HG02571 (cell line): ENCODE measurements around the gene GCLC.
"Not testable (repeated sequence)": the region's sequence is repeated elsewhere in the genome, so short reads cannot be mapped to it uniquely, and the experiment has no call there.

Source experiments
- ATAC-seq: cut with Tn5 transposase; IDR thresholded peaks from one replicate; pipeline ENCODE4 v1.9.1; 2021; ENCODE audit warnings: mild to moderate bottlenecking, moderate library complexity; ENCODE audit not compliant: unreplicated experiment

GCLC gene

DNA sequence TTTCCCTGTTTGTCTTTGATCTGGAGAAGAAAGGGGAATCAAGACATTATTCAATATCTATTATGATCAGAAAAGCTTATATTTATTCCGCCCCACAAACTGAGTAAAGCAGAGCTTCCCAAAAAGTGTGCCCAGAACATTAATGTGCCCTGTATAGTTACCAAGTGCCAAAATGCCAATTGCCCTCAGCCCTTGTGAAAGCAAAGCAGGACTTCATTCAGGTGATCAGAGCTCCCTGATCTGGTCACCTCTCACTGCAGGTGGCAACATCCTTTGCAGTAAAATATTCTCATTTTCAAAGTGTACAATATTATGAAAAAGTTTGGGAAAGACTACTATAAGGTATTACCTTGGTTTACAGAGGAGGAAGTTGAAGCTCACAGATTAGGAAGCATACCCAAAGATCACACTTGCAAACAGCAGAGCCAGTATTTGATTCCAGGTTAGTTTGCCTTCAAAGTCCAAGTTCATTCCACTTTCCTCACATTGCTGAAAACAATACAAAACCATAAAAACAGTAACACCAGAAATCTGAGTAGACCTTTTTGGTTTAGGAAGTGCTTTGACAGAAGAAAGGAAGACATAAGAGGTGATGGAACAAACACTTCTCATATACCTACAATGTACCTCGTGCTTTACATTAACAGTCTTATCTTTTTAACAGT lies 19.6 kb upstream of the GCLC start:
- ATAC-seq: no peak

DNA sequence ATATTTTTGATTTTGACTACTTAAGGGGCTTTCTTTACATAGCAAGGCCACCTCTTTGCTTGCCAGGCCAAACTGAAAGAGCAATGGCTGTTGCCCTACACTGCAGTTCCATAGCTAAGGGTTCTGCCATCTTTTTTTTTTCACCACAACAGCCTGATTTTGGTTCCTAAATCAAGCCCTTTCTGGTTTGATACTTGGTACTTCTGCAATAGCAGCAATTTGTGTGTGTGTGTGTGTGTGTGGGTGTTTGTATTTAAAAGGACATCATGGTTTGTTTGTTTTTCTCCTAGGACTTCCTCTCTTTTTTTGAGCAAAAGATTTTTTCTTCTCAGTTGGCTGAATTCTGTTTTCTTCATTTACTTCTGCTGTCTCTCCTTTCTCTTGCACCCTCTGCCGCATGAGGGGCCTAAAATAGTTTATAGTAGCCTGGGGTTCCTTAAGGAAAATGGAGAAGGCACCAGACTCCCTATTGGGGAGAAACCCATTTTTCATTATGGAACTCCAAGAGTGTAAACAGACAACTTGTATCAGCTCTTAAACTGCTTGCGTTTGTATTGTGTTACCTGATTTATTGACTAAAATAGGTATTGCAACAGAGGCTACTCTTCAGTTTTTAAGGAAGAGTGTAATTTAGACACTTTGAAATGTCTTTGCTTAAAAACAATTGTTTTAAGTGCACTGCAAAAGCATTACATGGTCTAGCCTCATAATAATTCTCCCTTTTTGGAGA lies 12.2 kb upstream of the GCLC start:
- no peak for ATAC-seq

DNA sequence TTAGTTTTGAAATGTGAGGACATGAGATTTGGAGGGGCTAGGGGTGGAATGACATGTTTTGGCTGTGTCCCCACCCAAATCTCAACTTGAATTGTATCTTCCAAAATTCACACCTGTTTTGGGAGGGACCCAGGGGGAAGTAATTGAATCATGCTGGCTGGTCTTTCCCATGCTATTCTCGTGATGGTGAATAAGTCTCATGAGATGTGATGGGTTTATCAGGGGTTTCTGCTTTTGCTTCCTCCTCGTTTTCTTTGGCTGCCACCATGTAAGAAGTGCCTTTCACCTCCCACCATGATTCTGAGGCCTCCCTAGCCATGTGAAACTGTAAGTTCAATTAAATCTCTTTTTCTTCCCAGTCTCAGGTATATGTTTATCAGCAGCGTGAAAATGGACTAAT lies 8.7 kb upstream of the GCLC start:
- ATAC-seq: not testable (repeated sequence)

DNA sequence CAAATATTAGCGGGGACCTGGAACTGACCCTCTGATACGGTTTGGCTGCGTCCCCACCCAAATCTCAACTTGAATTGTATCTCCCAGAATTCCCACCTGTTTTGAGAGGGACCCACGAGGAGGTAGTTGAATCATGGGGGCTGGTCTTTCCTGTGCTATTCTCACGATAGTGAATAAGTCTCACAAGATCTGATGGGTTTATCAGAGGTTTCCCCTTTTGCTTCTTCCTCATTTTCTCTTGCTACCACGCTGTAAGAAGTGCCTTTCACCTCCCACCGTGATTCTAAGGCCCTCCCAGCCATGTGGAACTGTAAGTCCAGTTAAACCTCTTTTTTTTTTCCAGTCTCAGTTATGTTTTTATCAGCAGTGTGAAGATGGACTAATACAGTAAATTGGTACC lies 6.8 kb upstream of the GCLC start:
- not testable (repeated sequence) for ATAC-seq

DNA sequence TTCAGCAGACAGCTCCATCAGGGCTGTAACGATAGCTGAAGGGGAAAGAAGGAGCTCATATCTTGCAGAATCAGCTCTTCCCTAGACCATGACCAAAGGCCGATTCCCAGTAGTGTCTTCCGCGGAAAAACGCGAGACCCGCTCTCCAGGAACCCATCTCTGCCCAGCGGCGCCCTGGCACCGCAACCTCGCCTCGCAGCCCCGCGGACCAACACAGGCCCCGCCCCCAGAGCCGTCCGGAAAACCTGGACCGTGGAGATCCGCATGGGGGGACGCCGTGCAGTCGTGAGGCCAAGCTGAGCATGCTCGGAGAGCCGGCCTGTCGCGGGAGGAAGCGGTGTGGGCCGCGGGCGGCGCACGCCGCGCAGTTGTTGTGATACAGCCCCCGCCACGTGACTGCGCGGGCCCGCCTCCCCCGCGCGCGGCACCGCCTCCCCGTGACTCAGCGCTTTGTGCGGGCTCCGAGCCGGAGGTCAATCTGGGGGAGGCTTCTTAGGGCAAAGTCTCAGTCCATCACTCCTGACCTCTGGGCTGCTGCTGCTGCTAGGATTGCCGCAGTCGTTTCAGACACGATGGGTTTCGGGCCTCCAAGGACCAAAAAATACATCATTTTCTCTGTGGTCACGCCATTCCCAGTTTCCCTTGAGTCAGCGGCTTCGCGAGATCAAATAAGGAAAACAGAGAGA lies 3.1 kb upstream of the GCLC start:
- peak; percentile 76 for ATAC-seq

DNA sequence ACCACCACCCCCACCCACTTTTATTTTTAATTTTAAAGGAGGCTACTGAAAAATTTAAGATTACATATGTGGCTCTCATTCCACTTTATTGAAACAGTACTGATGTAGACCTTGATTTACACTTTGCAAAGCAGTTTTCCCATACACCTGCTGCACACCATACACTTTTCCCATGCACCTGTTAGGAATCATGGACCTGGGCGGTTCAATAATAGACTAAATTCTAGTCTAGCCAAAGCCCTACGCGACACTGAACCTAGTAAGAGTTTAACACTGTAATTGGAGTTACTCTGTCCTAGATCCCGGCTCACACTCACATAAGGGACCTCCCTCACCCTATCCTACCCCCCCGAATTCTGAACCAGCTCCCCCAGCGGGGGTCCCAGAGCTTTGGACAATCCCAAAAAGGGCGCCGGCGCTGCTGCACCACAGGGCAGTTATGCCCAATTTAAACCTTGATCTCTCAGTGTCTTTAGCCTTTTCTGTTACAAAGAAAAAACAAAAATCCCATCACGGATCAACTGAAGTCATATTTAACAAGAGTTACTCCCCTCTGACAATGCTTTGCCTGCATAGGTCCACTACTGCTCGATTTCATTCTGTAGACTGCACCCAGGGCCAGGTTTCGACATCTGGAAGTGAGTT lies 2.4 kb upstream of the GCLC start:
- peak; percentile 10 for ATAC-seq

DNA sequence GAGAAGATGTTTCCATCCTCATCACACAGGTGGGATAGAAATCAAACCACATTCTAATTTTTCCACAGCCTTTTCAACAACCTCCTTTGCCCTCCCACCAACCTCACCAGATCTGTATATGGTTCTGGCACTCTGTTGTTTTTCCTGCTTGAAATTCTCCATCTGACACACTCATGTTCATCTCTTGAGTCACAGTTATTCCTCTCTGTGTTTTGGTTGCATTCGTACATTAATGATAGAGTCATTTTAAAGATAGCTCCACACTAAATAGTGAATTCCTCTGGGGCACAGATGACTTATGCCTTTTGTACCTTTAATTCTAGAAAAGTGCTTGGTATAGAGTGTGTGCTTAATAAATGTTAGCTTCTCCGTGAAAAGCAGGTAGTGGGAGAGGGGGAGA lies 1.4 kb upstream of the GCLC start:
- ATAC-seq: no peak

DNA sequence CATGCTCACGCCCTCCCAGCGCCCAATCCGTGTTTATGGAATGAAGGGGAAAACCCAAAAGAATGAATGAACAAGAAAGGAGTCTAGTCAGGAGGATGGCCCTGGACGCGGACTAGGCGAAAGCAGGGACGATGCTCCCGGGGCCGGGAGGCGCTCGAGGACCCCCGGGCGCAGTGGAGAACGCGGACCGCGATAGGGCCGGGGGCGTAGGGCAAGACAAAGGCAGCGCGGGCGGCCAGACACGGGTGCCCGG lies 758 bp downstream of the GCLC start:
- no peak for ATAC-seq

DNA sequence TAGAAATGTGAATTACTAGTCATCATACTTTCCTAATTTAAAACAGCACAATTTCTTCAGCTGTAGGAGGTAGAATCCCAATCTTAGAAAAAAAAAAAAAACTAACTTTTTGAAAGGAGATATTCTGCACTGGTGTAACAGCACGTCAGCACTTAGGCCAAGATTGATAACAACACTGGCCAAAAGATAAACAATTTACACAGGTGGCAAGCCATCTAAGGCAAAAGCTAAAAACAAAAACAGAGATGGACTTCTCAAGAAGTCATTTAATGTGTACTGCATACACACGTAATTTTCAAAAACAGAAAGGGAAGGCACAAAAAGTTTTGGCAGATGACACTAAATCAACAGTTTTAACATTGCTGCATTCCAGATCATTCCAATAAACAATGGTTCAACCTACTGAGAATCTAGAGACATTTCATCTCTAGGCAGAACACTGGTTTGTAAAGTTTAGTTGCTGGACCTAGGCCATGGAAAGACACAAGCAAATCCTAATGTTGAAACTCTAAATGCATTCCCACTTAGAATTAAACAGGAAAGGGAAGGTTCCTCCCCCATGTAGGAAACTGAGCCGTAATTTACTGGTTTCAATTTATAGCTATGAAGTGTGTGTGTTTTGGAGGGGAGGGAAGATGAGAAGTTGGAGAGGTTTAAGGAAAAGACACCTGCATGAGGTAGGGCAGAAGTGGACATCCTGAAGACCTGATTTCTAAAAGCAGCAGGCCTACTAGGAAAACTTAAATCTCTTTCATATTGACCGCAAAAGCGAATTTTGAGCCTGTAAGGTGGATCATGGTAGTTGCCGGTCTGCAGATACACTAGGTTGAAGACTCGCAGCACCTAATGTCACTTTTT lies 1.3 kb downstream of the GCLC start:
- ATAC-seq: no peak

DNA sequence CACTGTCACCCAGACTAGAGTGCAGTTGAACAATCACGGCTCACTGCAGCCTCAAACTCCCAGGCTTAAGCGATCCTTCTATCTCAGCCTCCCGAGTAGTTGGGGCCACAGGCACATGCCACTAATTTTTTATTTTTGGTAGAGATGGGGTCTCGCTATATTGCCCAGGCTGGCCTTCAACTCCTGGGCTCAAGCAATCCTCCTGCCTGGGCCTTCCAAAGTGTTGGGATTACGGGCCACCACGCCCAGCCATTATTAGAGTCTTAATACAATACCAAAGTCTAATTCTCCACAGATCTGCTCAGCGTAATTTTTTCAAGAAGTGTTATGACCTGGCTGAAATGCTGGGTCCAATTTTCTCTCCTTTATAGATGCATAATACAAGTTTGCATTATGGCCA lies 3.0 kb downstream of the GCLC start:
- ATAC-seq: no peak

DNA sequence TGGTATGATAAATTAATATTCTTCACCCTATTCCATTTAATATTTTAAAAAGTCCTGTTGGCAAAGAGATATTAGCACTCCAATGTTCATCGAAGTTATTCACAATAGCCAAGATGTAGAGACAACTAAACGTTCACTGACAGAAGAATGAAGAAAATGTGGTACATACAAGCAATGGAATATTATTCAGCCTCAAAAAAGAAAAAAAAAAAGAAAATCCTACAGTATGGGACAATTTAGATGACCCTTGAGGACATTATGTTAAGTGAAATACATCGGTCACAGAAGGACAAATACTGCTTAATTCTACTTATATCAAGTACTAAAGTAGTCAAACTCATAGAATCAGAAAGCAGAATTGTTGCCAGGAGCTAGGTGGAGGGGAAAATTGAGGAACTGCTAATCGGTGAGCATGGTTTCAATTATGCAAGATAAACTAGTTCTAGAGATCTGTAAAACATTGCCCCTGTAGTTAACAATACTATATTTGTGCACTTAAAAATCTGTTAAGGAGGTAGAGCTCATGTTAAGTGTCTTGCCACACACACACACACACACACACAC lies 4.7 kb downstream of the GCLC start:
- ATAC-seq: no peak

DNA sequence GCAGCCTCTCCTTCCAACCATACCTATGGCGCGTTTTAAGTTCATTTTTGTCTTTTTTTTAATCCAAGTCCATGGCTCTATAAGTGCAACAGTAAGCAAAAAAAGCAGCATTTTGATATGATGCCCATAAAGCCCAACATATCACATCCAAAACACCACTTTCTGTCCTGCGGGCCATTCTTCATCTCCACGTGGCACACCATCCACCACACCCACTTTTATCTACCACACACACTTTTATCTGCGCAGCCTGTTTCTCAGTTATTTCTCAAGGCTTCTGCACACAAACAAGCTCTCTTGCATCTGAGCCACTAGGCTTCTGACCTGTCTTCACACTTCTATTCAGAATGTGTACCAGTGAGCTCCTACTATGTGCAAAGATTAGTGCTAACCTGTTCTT lies 5.3 kb downstream of the GCLC start:
- no peak for ATAC-seq

DNA sequence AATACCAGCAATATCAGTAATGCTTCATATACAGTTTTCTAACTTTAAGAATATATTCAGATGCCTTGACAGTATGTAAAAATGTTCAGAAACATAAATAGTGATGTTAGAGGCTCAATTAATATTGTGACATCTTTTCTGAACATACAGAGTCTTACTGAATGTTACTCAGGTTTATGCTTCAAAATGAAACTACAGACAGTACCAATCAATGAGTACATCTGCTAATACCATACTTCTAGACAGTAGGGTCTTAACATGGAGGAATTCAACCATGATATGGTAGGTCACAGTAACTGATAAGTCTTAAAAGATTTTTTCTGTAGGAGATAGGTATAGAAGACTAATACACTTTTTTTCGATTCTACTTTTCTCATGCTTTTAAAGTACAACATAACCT lies 8.3 kb downstream of the GCLC start:
- no peak for ATAC-seq

DNA sequence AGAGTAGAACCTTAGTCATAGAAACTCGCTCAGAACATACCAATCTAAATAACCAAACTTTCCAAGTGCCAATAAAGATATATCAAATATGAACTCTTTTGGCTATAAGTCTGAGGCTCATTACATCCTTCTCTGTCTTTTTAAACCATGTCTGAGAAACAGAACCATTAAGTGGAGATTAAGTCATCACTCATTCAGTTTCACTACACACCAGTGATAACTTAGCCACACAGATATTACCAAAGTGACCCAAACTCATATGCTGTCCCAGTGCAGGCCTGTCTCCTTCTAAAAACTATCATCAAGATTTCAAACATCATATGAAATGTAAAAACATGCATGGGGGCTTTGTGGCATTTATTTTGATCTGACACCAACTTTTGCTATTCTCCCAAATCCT lies 12.0 kb downstream of the GCLC start:
- no peak for ATAC-seq

DNA sequence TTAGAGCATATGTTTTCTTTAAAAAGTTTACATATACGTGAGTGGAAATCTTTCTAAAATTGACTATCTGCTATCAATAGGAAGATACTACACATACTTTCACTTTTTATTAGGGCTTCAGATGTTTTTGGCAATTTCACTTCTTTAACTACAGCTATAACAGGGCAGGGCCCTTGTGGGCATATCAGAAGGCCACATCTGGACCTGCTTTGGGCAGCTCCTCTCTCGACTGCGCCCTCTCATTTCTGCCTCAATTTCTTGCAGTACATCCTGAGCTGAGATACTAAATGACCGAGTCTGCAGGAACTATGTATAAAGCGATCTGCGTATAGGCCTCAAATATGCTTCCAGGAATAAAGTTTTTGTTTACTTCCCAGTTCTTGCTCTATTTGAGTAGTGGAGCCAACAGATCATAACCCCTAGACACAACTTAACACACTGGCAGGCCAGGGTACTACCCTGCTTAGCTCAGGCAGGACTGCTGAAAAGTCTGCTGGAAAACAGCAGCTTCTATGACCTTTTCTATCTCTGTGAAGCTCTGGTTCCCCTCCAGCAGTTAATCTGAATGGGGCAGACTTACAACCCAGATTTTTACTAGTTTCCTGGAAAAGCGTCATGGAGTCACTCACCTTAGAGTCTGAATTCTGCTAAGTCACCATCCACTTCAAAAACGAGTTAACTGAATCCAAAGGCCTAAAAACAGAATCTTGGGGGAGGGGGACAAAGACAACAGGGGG lies 12.7 kb downstream of the GCLC start:
- ATAC-seq: no peak

DNA sequence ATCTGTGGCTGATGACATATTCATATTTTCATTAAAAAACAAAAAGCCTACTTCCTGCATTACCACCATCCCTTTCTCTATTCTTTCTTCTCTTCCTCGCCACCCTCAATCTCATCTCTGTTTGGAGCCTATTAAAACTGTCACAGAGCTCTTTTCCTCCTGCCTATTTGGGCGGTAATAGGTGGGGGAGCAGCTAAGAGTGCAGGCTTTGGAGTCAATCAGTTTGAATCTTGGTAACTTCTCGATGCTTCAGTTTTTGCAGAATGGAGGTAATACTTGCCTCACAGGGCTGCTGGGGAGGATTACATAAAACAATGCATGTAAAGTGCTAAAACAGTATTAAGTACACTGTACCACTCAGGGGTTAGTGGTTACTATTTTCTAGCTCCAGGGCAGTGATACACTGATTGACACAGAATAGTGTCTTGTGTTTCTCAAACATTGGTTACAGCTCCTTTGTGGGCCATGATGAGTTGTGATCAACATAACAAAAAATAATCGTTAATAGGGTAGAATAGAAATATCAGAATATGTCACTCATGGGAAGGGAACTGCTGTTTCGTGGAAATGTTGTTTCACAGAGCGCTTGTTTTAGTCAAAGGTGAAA lies 14.0 kb downstream of the GCLC start:
- ATAC-seq: no peak

DNA sequence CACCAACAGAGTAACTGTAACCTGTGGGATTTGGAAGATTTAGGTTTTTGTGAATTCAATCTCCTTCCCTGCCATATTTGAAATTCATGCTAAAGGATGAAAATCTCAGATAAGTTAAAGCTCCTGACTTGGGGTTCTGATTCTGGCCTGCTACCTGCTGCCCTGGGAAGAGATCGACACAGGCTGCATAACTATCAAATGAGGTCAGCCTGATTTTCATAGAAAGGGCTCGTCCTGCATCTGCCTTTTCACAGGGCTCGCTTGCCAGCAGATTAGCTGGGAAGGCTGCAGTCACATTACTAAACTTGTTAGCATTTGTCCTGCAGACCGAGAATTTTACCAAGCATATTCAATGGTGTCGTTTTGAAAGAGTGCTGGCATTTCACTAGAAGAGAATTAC lies 14.6 kb downstream of the GCLC start:
- ATAC-seq: no peak

DNA sequence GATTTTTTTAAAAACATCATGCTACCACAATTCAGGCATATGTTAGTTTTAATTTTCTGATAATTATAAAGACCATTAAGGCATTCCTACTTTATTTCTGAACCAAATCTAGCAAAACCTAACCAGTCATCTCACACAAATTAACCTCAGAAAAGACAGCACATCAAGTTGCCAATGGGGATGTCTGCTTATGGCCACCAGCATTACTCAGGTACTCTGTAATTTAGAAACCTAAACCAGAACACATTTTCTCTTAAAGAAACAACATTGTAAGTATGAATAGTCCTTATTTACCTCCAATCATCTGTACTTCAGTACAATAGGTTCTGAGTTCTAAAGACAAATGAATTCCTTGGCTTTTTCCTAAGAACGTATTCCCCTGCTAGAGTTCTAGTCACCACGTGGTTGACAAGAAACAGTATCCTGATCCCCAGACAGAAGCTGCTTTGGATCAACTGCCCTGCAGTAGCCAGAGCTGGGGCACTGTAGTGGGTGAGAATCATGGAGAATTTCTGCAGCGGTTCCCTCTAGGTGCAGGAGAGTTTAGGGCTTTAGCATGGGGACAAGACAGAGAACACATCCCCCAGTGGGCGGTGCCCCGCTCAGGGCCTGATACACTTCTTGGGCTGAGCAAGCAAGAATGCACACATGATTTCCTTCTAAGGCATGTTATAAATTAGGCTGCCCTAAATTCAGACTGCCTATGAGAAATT lies 15.4 kb downstream of the GCLC start:
- ATAC-seq: no peak

DNA sequence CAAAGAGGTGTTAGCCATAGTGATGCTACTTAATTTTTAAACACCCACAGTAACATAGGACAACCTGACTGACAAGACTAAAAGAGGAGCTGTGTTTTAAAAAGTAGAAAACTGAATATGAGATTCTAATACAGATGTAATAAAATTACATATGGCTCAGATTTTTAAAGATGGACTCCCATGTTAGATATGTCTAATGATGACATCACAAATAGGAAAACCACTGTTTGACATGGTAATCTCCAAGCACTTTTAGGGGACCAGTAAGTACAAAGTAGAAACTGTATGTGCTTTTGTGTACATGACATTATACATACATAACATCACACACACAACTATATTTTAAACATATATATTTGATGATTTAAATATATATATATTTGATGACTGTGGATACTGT lies 16.8 kb downstream of the GCLC start:
- ATAC-seq: no peak
